ENCODE measurements around the gene ACTRT3. TPM values are rescaled to one million over a fixed set of nuclear protein-coding genes. Genes with fewer than 3 reads are reported as not detected.
A peak's percentile ranks its signal among the peaks of the same experiment; 100 is the strongest.

Gene ACTRT3
- total and polyA plus RNA-seq, 2 of the 13 experiments (the other 11 are each of a cell fraction or from before 2014, with no cell fraction given) = 0.42 to 0.97 TPM

DNA sequence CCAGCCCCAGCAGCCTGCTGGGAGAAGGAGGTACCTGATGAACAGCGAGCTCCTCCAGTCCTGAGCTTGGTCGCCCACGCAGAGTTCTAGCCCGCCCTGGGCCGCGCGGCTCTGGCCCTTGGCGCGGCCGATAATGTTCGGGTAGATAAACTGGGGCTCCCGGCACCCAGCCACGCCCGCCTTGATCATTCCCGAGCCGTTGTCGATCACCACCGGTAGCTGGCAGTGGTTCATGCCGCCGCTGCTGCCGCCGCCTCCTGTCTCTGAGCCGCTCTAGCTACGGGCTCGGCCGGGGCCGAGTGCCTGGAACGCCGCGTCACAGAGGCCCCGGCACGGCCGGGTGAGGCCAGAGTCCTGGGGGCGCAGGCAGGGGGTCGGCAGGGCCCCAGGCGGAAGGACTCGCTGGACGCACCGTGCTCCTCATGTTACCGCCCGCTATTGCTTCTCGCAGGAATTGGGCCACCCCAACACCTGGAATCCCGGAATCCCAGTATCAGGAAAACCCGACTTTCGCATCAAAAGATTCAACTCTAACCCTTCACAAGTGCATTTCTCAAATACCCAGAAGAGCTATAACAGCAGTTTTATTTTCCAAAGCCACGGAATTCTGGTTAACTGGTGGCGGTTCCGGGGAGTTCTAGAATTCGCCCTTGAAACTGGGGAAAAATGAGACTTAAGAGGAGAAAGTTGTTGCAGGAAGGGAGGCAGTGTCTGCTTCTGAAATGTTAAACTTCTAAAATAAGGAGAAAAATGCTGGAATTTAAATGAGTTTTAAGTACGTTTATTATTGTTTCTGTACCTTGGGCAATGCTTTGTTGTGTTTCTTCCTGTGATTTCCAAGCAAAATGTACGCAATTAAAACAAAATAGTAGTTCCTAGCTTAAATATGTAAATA, at the start of gene ACTRT3 (continued):
- peak; percentile 35 for TF ChIP-seq SAP130 (CRISPR knock-in tag; IDR thresholded peaks at IDR 0.05; ENCODE audit: low read depth)
- no peak for TF ChIP-seq SOX6 (IDR thresholded peaks at IDR 0.05)
- TF ChIP-seq SOX6 (CRISPR knock-in tag; IDR thresholded peaks at IDR 0.05) = peak; percentile 48
- TF ChIP-seq MED1 (CRISPR knock-in tag; IDR thresholded peaks at IDR 0.05) = 0 out of 2 replicates have a peak, but pooled peaks have one; percentile 33
- no peak for TF ChIP-seq ZNF180 (CRISPR knock-in tag; IDR thresholded peaks at IDR 0.05; ENCODE audit: borderline replicate concordance, low read depth)
- no peak for TF ChIP-seq NONO (IDR thresholded peaks at IDR 0.05)
- 0 out of 2 replicates have a peak, but pooled peaks have one; percentile 32 for TF ChIP-seq NONO (CRISPR knock-in tag; conservative IDR thresholded peaks at IDR 0.05)
- TF ChIP-seq NR2F1 (CRISPR knock-in tag; IDR thresholded peaks at IDR 0.05) = no peak
- 0 out of 2 replicates have a peak, but pooled peaks have one; percentile 49 for TF ChIP-seq ZSCAN20 (CRISPR knock-in tag; IDR thresholded peaks at IDR 0.05; ENCODE audit: borderline replicate concordance)
- TF ChIP-seq ZNF20 (CRISPR knock-in tag; IDR thresholded peaks at IDR 0.05) = no peak
- no peak for TF ChIP-seq ZBTB26 (CRISPR knock-in tag; IDR thresholded peaks at IDR 0.05; ENCODE audit: borderline replicate concordance)
- no peak for TF ChIP-seq NCOA1 (CRISPR knock-in tag; IDR thresholded peaks at IDR 0.05)
- no peak for TF ChIP-seq ZNF280B (CRISPR knock-in tag; IDR thresholded peaks at IDR 0.05; ENCODE audit: borderline replicate concordance)
- TF ChIP-seq, protein P1, sequence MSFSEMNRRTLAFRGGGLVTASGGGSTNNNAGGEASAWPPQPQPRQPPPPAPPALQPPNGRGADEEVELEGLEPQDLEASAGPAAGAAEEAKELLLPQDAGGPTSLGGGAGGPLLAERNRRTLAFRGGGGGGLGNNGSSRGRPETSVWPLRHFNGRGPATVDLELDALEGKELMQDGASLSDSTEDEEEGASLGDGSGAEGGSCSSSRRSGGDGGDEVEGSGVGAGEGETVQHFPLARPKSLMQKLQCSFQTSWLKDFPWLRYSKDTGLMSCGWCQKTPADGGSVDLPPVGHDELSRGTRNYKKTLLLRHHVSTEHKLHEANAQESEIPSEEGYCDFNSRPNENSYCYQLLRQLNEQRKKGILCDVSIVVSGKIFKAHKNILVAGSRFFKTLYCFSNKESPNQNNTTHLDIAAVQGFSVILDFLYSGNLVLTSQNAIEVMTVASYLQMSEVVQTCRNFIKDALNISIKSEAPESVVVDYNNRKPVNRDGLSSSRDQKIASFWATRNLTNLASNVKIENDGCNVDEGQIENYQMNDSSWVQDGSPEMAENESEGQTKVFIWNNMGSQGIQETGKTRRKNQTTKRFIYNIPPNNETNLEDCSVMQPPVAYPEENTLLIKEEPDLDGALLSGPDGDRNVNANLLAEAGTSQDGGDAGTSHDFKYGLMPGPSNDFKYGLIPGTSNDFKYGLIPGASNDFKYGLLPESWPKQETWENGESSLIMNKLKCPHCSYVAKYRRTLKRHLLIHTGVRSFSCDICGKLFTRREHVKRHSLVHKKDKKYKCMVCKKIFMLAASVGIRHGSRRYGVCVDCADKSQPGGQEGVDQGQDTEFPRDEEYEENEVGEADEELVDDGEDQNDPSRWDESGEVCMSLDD (CRISPR knock-in tag; IDR thresholded peaks at IDR 0.05; ENCODE audit: borderline replicate concordance) = peak; percentile 73; the same call in 1 of the 2 replicates
- no peak for TF ChIP-seq THAP8 (CRISPR knock-in tag; IDR thresholded peaks at IDR 0.05; ENCODE audit: borderline replicate concordance)
- TF ChIP-seq REPIN1 (CRISPR knock-in tag; IDR thresholded peaks at IDR 0.05; ENCODE audit: borderline replicate concordance, low read depth) = peak; percentile 30; the same call in 1 of the 2 replicates
- TF ChIP-seq TEAD2 (CRISPR knock-in tag; IDR thresholded peaks at IDR 0.05) = no peak
- TF ChIP-seq TMF1 (CRISPR knock-in tag; IDR thresholded peaks at IDR 0.05; ENCODE audit: low read depth) = no peak
- TF ChIP-seq ZNF782 (CRISPR knock-in tag; IDR thresholded peaks at IDR 0.05; ENCODE audit: borderline replicate concordance) = no peak
- peak; percentile 96 for TF ChIP-seq ZBTB7B (CRISPR knock-in tag; IDR thresholded peaks at IDR 0.05)
- TF ChIP-seq ZNF652 (CRISPR knock-in tag; IDR thresholded peaks at IDR 0.05; ENCODE audit: borderline replicate concordance, low read depth) = no peak
- no peak for TF ChIP-seq STAT5B (CRISPR knock-in tag; IDR thresholded peaks at IDR 0.05)
- peak; percentile 48; the same call in 1 of the 2 replicates for TF ChIP-seq POGZ (CRISPR knock-in tag; IDR thresholded peaks at IDR 0.05)
- TF ChIP-seq PAWR (CRISPR knock-in tag; IDR thresholded peaks at IDR 0.05; ENCODE audit: borderline replicate concordance) = no peak
